GM04503 (cell line): ENCODE data around the gene CLEC9A.
"Not testable (repeated sequence)": the region's sequence is repeated elsewhere in the genome, so short reads cannot be mapped to it uniquely, and the experiment has no call there.

ENCODE experiments used
- DNase-seq: peaks from one replicate; pipeline ENCODE4 v3.0.0-alpha.2; 2012; ENCODE audit warnings: low read depth

CLEC9A gene

DNA sequence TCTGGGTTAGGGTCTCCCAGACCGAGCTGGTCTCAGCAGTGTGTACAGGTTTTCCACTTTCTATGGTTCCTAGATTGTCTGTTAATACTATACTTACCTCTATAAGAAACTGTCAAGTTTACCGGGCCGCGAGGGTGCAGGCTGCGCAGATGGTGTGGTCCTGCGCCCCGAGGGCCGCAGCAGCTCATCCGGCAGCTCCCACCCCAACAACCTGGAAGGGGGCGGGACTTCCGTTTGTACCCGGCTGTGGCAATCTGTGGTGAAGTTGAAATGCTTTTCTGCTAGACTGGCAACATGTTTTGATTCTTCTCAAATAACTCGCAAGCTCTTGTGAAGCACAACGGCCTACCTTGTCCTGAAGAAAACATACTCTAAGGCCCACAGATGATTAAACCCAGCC lies at the start of gene CLEC9A:
Gene CLEC9A (plus strand): TSS at position 237 of the 400 bp plus-strand sequence. CDS start 22,006 bp downstream, outside the sequence.
- no peak for DNase-seq

DNA sequence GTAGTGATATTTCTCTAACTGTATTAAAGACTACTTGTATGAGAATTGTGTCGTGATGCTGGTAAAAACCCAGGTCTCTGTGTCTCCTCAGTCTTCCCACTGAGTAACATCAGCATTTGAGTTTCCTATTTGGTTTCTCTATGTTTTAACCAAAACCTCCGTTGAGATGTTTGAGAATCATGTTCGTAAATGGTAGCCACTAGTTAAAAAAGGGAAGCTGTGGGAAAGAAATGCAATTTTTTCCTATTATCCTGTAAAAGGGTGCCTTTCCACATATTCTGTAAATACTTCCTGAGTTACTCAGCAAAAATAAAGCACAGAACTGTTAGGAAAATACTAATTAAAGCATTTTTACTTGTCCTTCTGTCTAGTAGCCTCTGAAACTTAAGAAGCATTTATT lies 38.6 kb upstream of the CLEC9A start:
- no peak for DNase-seq

DNA sequence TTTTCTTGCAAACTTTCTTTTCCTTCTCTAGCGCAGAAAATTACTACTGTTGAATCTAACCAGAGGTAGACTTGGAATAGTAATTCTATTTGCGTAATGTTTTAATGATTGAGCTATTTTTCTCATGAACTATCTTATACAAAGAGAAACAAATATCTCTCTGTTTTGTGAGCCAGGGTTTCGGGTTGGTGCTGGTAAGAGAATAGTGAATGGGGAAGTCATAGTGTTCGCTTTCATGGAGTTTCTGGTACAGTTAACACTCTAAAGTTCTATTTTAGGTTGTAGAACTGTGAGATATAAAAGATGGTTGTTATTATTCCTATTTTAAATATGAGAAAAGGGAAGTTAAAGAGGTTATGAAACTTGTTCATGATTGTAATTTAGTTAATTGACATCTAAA lies 38.2 kb upstream of the CLEC9A start:
- DNase-seq, result no peak

DNA sequence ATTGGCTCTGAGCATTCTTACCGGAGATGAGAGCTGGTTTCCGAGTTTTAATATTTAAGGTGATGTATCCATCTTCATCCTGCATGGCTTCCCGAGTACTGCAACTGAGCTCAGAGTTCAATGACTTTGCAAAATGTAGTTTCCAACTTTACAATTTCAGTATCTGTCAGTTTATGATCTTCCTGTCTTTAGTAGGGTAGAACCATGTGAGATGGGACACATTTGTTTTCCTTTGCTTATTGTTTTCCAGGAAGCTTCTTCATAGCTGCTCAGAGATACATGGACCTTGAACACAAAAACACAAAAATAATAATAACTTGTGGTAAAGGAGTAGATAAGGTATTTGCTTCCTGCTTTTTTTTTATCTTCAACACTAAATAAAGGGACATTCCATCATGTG lies 31.5 kb upstream of the CLEC9A start, which contains the start of gene CLEC1B:
Gene CLEC1B (minus strand): TSS at position 106 of the 400 bp plus-strand sequence. CDS start 21 bp downstream, at position 85.
- no peak for DNase-seq

DNA sequence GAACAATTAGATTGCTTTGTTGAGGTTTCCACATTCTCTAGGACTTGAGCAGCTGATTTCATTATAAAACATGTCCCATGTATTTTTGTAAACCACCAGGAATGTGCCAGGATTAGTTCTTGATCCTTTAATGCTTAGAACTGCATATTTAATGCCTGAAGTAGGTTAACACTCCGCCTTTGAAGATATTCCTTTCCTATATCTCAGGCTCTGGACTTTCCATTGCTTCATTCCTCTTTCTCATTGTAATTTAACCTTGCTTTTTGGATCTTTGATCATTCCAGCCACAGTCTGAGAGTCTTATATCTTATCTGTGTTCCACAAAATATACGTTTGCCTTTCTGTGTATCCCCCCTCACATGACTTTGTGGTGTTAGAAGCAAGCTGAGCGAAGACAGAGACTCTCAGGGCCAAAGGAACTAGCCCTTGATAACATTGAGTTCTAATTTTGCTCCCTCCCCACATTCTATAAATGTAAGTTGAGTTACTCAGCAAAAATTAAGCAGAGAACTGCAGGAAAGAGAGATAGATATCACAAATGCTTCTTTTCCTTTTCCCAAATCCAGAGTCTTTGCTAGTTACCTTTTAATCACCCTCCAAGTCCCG lies 29.2 kb upstream of the CLEC9A start:
- DNase-seq, result no peak

DNA sequence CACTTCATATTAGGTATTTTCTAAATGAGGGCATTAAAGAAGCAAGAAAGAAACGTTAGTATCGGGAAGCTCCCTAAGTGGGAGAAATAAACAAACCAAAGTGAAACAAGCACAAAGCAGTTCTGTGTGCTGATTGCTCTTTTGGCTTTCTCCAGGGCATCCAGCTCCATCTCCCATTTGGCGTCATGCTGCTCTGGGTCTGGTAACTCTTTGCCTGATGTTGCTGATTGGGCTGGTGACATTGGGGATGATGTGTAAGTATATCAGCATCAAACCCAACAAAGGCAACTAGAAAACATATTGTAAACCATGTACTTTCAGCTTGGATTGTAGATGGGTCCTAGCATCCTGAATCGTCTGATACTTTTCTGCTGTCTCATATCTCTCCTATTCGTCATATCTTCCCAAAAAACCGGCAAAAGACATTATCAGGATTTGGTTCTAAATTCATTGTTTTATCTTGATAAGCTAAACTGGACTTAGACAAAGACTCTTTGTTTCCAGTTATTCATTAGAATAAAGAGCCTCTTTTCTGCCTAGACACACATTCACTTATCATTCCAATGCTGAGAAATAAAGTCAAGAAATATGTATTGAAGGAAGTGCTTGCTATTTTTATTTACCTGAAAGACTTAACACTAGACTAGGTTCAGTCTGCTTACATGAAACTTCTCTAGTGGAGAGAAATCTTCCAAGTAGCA lies 17.7 kb upstream of the CLEC9A start:
- DNase-seq, result no peak

DNA sequence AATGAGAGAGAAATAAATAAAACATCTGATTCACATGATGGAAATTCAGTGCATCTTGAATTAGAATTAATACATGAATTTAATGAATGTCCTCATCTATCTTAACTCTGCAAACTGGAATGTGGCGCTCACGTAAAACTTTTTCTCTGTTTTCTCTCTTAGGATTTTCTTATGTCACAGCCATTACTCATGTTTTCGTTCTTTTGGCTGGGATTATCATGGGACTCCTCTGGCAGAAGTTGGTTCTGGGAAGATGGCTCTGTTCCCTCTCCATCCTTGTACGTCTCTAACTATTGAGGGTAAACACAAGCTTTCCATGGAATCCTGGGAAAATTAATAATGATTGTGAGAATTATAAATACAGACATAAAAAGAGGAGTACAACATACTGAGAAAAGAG lies 15.0 kb upstream of the CLEC9A start:
- DNase-seq, result no peak

DNA sequence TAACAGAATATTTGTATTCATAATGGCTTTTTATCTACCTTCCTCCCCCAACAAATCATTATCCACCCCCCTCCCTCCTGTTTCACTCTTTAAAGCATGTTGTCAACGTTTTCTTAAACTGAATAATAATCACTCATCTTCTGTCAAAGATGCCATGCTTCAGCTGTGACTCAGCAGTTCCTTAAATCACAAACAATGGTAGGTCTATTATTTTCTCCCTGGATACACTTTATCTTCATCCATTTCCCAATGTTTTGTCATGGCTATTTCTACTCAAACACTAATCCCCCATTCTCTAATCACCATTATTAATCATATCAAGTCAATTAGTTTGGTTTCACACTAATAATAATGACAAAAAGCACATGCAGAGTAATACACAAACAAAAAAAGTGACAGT lies 13.6 kb upstream of the CLEC9A start:
- no peak for DNase-seq

DNA sequence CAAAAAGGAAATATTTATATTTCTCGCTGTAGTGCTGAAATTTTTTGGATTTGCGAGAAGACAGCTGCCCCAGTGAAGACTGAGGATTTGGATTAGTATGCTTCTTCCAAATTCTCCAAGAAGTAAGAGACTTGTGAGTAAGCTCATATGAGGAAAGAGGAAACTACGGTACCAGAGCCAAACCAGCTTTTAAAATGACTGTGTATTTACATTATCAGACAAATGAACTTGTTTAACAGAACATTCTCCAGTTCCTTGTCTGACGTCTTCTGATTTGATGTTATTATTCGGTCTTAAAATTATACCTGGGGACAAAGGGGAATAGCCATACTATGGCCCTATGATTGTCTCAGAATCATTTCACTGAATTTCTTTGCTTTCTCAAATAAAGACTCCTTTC lies 12.1 kb upstream of the CLEC9A start:
- DNase-seq, result no peak

DNA sequence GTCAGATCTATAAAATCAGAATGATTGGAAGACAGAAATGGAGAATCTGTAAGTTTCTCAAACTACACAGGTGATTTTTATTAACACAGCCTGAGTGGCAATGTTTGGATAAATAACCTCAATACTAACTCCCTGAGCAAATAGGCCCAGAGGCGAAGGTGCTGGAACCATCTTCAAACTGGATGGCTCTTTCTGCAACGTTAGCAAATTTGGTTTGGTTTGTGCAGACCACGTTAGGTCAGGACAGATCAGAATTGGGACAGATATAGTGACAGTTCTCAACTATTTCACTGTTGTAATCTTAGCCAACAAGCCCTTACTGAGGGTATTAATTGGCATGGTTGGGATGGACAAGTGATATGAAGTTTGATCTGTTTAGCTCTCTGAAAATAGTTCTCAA lies 9.1 kb upstream of the CLEC9A start:
- DNase-seq, result no peak

DNA sequence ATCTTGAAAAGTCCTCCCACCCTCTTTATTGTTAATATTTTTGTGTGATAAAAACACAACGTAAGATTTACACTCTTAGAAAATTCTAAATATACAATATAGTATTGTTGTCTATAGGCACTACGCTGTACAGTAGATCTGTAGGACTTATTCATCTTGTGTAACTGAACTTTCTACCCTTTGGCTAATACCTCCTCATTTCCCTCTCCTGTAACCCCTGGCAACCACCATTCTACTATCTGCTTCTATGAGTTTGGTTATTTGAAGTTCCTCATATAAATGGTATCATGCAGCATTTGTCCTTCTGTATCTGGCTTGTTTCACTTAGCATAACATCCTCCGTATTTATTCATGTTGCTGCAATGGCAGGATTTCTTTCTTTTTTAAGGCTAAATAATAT lies 5.2 kb upstream of the CLEC9A start:
- no peak for DNase-seq

DNA sequence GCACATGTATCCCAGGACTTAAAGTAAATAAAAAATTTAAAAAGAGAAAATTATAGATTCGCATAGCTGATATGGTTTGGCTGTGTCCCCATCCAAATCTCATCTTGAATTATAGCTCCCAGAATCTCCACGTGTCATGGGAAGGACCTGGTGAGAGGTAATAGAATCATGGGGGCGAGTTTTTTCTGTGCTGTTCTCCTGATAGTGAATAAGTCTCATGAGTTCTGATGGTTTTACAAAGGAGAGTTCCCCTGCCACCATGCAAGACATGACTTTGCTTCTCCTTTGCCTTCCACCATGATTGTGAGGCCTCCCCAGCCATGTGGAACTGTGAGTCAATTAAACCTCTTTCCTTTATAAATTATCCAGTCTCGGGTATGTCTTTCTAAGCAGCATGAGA lies 3.8 kb upstream of the CLEC9A start:
- not testable (repeated sequence) for DNase-seq

DNA sequence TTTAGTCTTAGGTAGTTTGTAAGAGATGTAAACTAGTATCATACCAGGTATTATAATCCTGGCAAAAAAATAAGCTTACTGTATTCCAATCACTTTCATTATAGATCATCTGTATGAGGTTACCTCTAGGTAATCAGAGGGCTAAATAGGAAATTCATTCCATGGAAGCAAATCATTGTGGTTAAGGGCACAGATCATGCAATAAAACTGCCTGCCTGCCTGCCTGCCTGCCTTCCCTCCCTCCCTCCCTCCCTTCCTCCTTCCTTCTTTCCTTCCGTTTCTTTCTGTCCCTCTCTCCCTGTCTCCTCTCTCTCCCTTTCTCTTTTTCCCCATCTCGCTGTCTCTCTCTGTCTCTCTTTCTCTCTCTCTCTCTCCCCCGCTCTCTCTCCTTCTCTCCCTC lies 3.2 kb upstream of the CLEC9A start:
- DNase-seq, result peak; percentile 13

DNA sequence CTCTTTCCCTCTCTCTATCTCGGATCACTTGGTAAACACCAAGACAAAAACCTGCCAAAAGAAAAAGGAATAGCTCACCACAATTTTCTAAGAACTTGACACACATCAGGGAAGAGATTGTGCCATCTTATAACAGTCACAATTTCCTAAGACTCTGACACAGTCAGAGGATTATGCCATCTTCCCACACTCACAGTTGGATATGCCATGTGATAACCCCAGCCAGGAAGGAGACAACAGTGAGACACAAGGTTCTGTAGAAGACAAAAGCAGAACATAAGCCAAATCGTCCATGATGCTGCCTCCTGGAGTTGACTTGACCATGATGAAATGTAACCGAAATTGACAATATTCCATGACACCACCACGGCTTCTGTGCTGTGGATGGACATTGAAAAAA lies 2.8 kb upstream of the CLEC9A start:
- DNase-seq, result peak; percentile 78

DNA sequence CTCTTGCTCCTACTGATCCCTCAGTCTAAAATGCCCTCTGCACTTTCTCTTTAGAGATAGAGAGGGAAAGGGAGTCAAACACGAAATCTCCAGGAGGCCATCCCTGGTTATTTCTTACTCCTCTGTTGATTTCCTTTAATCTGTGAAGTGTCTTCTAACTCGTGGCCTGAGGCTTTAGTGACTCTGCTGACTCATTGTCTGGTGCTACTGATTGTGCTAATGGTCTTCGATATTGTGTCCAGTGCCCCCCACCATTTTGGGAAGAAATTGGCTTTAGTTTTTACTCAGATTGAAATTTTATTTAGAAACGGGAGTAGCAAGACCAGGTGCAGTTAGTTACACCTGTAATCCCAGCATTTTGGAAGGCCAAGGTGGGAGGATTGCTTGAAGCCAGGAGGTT lies 839 bp downstream of the CLEC9A start:
- DNase-seq, result no peak

DNA sequence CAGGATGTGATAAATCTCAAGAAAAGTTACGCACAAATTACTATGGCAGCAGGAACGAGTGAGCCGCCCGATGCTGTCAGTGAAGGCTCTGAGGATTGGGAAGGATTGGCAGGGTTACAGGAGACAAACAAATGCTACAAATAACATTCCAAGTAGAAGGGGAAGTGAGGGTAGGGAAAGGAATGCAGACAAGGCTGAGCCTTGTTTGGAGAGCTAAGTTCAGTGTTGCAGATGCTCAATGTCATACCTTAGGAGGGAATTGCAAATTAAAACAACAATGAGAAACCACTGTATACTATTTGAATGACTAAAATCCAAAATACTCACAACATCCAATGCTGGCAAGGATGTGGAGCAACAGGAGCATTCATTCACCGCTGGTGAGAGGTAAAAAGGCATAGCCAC lies 1.3 kb downstream of the CLEC9A start:
- peak; percentile 97 for DNase-seq

DNA sequence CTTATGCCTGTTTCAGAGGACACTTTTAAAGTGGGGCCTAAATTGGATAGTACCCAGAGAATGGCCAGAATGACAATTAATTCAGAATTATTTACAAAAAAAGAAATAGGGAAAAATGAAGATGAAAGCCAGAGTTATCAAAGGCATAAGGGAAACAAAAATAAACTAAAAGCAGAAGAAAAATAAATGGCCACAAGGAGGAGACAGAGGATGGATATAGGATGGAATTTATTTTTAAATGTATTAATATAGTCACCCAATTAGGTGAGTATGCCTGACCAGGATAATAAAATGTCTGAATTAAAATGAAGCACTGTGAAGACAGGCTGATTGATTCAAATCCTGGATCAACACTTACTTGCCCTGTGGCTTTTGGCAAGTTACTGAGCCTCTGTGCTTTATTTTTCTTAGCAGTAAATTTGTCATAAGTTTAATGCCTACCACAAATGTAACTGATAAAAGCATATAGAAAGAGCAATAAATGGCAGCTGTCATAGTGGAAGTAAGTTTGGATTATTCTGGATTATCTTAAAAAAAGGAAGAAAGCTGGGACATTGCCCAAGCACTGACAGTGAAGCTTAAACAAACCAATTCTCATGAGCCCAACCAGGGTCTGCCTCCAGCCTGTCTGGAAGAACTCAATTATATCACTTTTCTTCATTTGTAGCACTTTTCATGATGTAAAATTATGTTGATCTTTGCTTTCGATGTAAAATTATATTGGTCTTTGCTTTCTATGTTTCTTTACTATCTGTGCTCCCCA lies 3.5 kb downstream of the CLEC9A start:
- DNase-seq, result no peak

DNA sequence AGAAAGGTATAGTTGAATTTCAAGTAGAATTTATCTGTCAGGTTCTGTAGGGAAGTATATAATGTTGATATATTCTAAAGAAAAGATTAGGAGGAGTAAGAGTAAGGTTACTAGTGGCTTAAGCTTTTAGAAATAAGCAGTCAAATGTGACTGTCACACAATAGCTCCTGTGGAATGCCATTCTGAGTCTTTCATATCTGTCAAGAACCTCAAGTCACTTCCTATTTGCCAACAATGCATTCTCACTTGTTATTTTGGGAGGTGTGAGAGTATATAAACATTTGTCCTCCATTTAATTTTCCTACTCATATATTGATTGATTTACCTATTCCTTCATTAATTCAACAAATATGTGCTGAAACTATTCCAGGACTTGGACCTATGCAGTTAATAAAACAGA lies 11.7 kb downstream of the CLEC9A start:
- DNase-seq, result no peak

DNA sequence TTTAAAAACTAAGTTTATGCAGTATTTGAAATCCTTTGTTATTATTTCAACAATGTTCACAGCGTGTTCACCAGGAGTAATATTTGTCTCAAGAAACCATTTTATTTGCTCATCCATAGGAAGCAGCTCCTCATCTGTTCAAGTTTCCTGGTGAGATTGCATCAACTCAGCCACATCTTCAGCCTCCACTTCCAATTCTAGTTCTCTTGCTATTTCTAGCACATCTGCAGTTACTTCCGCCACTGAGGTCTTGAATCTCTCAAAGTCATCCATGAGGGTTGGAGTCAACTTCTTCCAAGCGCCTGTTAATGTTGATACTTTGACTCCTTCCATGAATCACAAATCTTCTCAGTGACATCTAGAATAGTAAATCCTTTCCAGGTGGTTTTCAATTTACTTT lies 18.0 kb downstream of the CLEC9A start:
- no peak for DNase-seq

DNA sequence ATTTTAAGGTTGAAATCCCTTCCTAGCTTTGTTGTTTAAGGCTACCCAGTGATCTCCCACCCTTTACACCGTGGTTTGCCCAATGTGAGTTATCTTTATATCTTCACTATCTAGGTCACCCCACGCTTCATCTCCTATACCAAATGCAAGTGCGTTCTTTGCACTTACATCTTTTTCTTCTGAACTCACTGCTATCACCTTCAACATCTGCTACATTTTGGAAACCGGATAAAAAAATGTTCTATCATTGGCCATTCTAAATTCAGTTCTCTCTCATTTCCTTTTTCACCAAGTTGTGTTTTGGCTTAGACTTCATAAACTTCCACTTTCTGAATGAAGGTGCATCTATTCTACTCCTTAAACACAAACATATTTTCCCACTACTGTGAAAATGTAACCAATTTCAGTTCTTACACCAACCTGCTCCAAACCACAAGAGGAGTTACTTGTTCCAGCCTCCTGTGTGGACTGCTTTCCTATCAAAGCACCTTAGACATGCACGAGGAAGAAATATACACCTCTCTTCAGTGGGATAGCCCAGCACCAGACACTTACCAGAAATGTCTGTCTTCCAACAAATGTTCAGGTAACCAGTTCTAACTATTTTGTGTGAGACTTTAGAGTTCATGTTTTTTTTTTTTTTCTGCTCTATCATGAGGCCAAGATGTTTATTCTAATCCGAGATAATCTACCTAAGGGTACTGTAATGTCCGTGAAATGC lies 21.9 kb downstream of the CLEC9A start:
- no peak for DNase-seq

DNA sequence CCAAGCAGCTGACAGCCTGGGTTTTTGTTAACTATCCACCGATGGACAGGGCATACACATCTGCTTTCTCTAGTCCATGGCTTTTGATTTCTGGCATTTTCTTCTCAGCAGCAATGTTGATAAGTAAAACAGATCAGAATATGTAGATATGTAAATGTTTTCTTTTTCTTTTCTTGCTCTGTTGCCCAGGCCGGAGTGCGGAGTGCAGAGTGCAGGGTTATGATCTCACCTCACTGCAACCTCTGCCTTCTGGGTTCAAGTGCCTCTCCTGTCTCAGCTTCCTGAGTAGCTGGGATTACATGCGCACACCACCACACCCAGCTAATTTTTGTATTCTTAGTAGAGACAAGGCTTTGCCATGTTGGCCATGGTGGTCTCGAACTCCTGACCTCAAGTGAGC lies 27.9 kb downstream of the CLEC9A start:
- DNase-seq, result no peak

DNA sequence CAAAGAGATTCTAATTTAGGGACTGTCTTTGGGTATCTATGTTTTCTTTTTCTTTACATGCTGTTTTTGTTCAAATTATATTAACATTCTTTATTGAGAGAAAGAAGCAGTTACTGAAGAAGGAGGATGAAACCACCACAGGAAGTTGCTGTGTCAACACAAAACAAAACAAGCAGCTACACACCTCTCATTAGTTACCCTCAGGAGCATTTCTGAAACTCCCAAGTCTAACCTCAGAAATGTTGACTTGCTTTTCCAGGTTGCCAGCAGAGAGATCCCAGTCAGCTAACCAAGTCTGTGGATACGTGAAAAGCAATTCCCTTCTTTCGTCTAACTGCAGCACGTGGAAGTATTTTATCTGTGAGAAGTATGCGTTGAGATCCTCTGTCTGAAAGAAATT lies 34.8 kb downstream of the CLEC9A start:
- no peak for DNase-seq

DNA sequence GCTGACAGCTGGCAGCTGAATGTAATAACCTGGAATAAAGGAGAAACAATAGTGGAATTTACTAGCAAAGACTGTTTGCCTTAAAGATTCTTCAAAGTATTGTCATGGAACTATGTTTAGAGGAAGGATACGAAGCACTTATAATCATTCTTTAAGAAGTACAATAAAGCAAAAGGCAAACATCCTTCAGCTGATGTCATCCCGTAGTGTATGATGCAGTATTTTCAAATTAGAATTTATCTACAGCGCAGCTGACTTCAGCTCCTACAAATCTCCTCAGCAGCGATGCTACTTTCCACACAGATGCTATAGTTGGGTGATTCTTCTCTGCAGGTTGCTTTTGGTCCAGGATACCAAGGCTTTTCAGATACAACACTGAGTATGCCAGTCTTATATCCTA lies 36.8 kb downstream of the CLEC9A start:
- DNase-seq, result no peak
